IPS-18c (cell line): Measurements from ENCODE around the gene MAFG.
A peak's percentile ranks its signal among the peaks of the same experiment; 100 is the strongest.
"Not testable (repeated sequence)": the region's sequence is repeated elsewhere in the genome, so short reads cannot be mapped to it uniquely, and the experiment has no call there.

ENCODE experiments used
- H3K4me3 ChIP-seq: 2 replicates; pipeline ENCODE4 v1.7.0; 2013; ENCODE audit warnings: low read depth, mild to moderate bottlenecking, low read length, moderate library complexity; ENCODE audit not compliant: insufficient read depth
- H3K9me3 ChIP-seq: one replicate; pipeline ENCODE4 v1.6.1; 2013; ENCODE audit warnings: mild to moderate bottlenecking, low read length, moderate library complexity; ENCODE audit not compliant: control insufficient read depth, insufficient read depth

The MAFG gene

DNA sequence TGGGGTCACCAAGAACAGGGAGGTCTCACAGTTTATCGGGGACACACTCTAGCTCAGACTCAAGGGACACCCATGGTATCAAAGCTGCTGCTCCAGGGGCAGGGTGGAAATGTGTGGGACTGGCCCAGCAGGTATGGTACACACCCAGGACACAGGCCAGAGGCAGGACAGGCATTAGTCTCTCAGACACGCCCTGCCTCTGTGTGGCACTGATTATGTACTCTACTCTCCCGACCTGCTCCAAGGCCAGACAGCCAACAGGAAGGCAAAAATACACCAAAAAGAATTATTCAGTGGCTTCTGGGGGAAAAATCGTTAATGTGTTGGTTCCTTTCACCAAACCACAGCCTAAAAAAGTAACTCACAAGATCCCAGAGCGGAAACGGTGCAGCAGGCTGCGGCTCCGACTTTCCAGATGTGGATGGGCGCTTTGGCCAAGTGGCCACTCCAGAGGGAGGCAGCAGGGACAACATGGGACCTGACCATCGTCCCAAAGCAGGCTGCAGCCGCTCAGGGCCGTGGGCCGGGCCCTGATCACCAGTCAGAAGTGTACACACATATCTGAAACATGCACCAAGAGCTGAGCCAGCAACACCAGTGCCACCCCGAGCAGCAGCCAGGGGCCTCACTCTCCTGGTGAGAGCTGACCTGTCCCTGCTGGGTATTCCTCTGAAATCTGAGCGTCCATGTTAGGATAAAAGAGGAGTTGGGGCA is 8.5 kb downstream of the MAFG start:
- no peaks in the 10 kb centered on the region for H3K9me3 ChIP-seq
- no peak overlapping the region for H3K4me3 ChIP-seq

GRCh38 chr17:81918333-81918669 is 9.2 kb downstream of the MAFG start:
- peak overlapping the region; percentile 82 for H3K4me3 ChIP-seq
- H3K9me3 ChIP-seq: not testable (repeated sequence)

- H3K9me3 ChIP-seq: no peaks in the 10 kb centered on the region
- peak within 1 kb of the TSS; percentile 82 for H3K4me3 ChIP-seq
These were observed 9.8 kb downstream of the MAFG start, which contains the start of gene SIRT7 for GRCh38 chr17:81917565-81918332. TSS of gene SIRT7 (minus strand) at chr17:81918176. CDS start at chr17:81918131, 45 bp downstream.

GRCh38 chr17:81916234-81917001 is 11.1 kb downstream of the MAFG start:
- Histone ChIP-seq H3K9me3 (no peaks in the 10 kb centered on the region), H3K4me3 (no peak overlapping the region; the same call in 1 of the 2 replicates)

DNA sequence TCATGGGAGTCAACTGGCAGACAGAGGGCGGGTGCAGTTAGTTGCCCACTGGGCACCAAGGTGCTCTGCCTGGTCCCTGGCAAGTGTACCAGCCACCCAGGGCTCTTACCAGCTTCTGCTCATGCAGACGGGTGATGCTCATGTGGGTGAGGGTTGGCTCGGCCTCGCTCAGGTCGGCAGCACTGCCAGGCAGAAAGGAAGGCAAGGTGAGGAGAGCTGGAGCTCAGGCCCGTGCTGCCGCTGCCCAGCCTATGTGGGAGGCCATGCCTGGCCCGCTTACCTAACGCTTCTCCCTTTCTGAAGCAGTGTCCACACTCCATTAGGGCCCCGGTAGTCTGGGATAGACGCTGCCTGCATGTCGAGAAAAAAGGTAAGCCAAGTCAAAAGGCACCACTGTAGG is 12.2 kb downstream of the MAFG start:
- no peak overlapping the region for H3K4me3 ChIP-seq
- H3K9me3 ChIP-seq: peaks cover 2% of the 10 kb centered on the region

- peaks cover 2% of the 10 kb centered on the region for H3K9me3 ChIP-seq
- H3K4me3 ChIP-seq: no peak overlapping the region
These were observed 13.3 kb downstream of the MAFG start for GRCh38 chr17:81914103-81914850.

- Histone ChIP-seq H3K4me3 (no peak overlapping the region), H3K9me3 (peaks cover 2% of the 10 kb centered on the region)
These were observed 14.0 kb downstream of the MAFG start for GRCh38 chr17:81913394-81914102.

- no peak overlapping the region for H3K4me3 ChIP-seq
- H3K9me3 ChIP-seq: peaks cover 2% of the 10 kb centered on the region
These were observed 14.9 kb downstream of the MAFG start for GRCh38 chr17:81912441-81913309.

GRCh38 chr17:81911969-81912368 is 15.6 kb downstream of the MAFG start:
- Histone ChIP-seq H3K9me3 (peaks cover 2% of the 10 kb centered on the region), H3K4me3 (peak overlapping the region; percentile 38; the same call in 1 of the 2 replicates)

DNA sequence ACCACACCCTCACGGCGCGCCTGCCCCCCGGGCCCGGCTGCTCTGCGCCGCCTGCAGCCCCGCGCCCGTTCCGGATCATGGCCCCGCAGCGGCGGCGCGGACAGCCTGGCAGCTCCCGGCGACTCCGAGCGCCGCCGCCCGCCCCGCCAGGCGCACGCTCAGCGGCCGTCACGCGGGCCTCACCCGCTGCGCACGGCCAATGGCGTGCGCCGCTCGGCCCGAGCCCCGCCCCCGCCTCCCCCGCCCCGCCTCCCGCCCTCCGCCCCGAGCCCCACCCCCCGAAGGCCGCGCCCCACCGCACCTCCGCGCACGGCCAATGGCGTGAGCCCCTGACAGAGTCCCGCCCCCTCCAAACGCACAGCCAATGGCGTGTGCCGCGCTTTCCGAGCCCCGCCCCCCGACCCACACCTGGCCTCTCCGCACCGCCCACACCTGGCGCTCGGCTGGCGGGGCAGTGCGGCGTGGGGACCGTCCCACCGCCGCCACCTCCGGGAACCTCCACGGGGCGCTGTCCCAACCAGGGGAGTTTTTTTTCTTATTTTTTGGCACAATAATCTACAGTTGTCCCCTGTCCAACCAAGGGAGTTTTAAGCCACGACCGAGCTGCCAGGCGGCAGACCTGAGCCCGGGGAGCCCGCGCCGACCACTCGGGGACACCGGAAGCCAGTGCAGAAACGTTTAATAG is 16.1 kb downstream of the MAFG start, which contains the start of gene PCYT2:
PCYT2 (minus strand) TSS at position 123 of the 685 bp plus-strand sequence; CDS start at position 79, 44 bp downstream.
- Histone ChIP-seq H3K9me3 (peaks cover 2% of the 10 kb centered on the region), H3K4me3 (peak within 1 kb of the TSS; percentile 81)

GRCh38 chr17:81910840-81911276 is 16.7 kb downstream of the MAFG start:
- peak overlapping the region; percentile 81 for H3K4me3 ChIP-seq
- H3K9me3 ChIP-seq: peaks cover 2% of the 10 kb centered on the region

- Histone ChIP-seq H3K4me3 (peak overlapping the region; percentile 81), H3K9me3 (peaks cover 2% of the 10 kb centered on the region)
These were observed 17.3 kb downstream of the MAFG start for GRCh38 chr17:81909966-81910839.

GRCh38 chr17:81909231-81909630 is 18.3 kb downstream of the MAFG start:
- Histone ChIP-seq H3K4me3 (no peak overlapping the region), H3K9me3 (peaks cover 2% of the 10 kb centered on the region)

GRCh38 chr17:81908793-81909192 is 18.7 kb downstream of the MAFG start:
- Histone ChIP-seq H3K9me3 (peaks cover 2% of the 10 kb centered on the region), H3K4me3 (no peak overlapping the region)
